Measurements from ENCODE around the gene NAGK.

NAGK gene

DNA sequence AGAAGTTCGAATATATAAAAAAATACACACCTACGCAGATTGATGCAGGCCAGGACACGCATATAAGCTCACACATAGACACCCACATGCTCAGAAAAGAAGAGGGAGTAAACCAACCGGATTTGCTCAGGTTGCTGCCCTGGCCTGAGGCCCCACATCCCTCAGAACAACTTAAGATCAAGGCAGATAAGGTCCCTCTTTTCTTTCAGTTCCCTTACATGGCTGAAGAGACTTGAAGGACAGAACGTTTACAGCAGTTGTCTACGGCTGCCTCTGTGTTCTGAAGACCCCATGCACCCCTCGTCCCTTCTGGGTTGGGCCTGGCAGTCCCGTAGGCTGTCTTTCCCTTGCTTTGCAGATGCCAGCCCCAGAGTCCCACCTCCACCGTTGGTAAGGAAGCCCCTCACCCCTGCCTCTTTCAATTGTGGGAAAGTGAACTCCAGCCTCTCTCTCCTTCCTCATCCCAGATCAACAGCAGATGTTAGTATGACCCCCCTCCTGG, 4.3 kb upstream of the NAGK start:
- Histone ChIP-seq H3K4me2 (ENCODE audit: low read length) (peak overlapping the region; percentile 84), H3K9me2 (replicated peaks; ENCODE audit: control insufficient read depth, low read length) (no peaks in the 10 kb centered on the region), H4K20me1 (ENCODE audit: control insufficient read depth, insufficient read depth, low read depth, low read length) (no peaks in the 10 kb centered on the region), H3F3A (ENCODE audit: control insufficient read depth, insufficient read depth) (peaks cover 33% of the 10 kb centered on the region), H3K4me1 (ENCODE audit: control insufficient read depth, low read length) (peaks cover 70% of the 10 kb centered on the region), H3K27me3 (ENCODE audit: control insufficient read depth, low read length) (no peaks in the 10 kb centered on the region), H3K9me3 (ENCODE audit: control insufficient read depth, insufficient read depth, low read length) (no peaks in the 10 kb centered on the region), H3K36me3 (ENCODE audit: control insufficient read depth, low read length) (peaks cover 16% of the 10 kb centered on the region), H3K27ac (ENCODE audit: low read depth, low read length) (peak overlapping the region; percentile 99), H3K4me3 (ENCODE audit: low read length) (peak overlapping the region; percentile 78), H3K79me2 (ENCODE audit: control insufficient read depth, low read length) (peaks cover 37% of the 10 kb centered on the region)
- no peak for TF ChIP-seq EZH2phosphoT487 (IDR thresholded peaks at IDR 0.05; ENCODE audit: borderline replicate concordance, low read length)
- TF ChIP-seq, protein P1, sequence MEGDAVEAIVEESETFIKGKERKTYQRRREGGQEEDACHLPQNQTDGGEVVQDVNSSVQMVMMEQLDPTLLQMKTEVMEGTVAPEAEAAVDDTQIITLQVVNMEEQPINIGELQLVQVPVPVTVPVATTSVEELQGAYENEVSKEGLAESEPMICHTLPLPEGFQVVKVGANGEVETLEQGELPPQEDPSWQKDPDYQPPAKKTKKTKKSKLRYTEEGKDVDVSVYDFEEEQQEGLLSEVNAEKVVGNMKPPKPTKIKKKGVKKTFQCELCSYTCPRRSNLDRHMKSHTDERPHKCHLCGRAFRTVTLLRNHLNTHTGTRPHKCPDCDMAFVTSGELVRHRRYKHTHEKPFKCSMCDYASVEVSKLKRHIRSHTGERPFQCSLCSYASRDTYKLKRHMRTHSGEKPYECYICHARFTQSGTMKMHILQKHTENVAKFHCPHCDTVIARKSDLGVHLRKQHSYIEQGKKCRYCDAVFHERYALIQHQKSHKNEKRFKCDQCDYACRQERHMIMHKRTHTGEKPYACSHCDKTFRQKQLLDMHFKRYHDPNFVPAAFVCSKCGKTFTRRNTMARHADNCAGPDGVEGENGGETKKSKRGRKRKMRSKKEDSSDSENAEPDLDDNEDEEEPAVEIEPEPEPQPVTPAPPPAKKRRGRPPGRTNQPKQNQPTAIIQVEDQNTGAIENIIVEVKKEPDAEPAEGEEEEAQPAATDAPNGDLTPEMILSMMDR (IDR thresholded peaks at IDR 0.05; ENCODE audit: low read depth, low read length, poor library complexity, severe bottlenecking) = no peak

DNA sequence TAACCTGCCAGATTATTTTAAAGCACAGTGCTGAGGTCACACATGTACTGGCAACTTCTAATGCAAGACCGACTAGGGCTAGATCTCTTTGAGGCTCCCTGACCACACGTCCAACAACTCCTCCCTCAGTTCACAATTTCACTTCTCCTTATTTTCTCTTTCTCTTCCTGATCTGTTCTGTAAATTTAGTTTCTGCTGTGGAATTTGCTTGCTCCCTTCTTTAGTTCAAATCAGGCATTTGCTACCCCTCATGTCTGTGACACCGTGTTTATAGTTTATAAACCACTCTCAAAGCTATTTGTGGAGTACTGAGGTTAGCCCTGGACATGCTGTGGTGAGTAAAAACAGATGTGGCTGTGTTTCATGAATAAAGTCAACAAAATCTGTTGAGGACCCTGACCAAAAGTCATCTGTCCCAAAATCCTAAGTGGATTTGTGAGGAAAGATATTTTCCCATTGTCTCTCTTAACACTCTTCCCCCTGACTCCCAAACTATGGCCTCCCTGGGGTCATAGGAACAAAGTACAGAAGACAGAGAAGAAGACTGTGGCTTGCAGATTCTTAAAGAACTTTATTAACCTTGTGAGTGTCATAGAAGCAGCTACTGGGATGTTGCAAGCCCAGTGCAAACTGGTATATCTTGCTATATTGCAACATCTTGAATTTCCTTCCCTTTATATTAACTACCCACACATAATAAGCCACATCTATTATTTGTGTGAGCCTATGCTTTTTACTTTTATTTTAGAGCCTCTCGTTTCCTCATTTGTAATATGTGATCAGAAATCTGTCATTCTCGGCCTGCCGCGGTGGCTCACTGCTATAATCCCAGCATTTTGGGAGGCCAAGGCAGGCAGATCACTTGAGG, 3.5 kb upstream of the NAGK start:
- peaks cover 20% of the 10 kb centered on the region for H3K36me3 ChIP-seq (ENCODE audit: control insufficient read depth, low read length)
- H3F3A ChIP-seq (ENCODE audit: control insufficient read depth, insufficient read depth) = peaks cover 33% of the 10 kb centered on the region
- peaks cover 45% of the 10 kb centered on the region for H3K79me2 ChIP-seq (ENCODE audit: control insufficient read depth, low read length)
- peak overlapping the region; percentile 99 for H3K27ac ChIP-seq (ENCODE audit: low read depth, low read length)
- no peaks in the 10 kb centered on the region for H3K9me3 ChIP-seq (ENCODE audit: control insufficient read depth, insufficient read depth, low read length)
- no peaks in the 10 kb centered on the region for H3K9me2 ChIP-seq (replicated peaks; ENCODE audit: control insufficient read depth, low read length)
- no peaks in the 10 kb centered on the region for H3K27me3 ChIP-seq (ENCODE audit: control insufficient read depth, low read length)
- no peak for TF ChIP-seq EZH2phosphoT487 (IDR thresholded peaks at IDR 0.05; ENCODE audit: borderline replicate concordance, low read length)
- TF ChIP-seq, protein P1 (IDR thresholded peaks at IDR 0.05; ENCODE audit: low read depth, low read length, poor library complexity, severe bottlenecking) = no peak
- H3K4me1 ChIP-seq (ENCODE audit: control insufficient read depth, low read length) = peaks cover 76% of the 10 kb centered on the region
- H3K4me2 ChIP-seq (ENCODE audit: low read length) = peak overlapping the region; percentile 84
- no peaks in the 10 kb centered on the region; the same call in 1 of the 2 replicates for H4K20me1 ChIP-seq (ENCODE audit: control insufficient read depth, insufficient read depth, low read depth, low read length)
- peak overlapping the region; percentile 78 for H3K4me3 ChIP-seq (ENCODE audit: low read length)

DNA sequence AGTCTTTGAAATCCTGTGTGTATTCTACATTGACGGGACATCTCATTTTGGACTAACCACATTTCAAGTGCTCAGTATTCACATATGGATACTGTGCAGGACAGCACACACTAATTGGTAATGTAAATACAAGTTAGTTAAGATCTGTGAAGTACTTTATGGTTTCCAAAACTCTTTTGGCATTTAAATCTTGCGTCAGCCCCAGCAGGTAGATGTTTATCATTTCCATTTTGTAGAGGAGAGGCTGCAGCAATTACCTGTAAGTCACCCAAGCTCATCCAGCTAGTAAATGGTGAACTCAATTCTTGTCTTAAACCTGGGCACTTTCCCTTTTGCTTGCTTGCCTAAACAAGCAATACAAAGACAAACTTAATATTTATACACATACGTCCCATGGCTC, 1.6 kb upstream of the NAGK start:
- no peaks in the 10 kb centered on the region for H3K9me3 ChIP-seq (ENCODE audit: control insufficient read depth, insufficient read depth, low read length)
- H3K36me3 ChIP-seq (ENCODE audit: control insufficient read depth, low read length) = peaks cover 39% of the 10 kb centered on the region
- peak overlapping the region; percentile 81 for H3K4me2 ChIP-seq (ENCODE audit: low read length)
- no peaks in the 10 kb centered on the region for H3K27me3 ChIP-seq (ENCODE audit: control insufficient read depth, low read length)
- H3K27ac ChIP-seq (ENCODE audit: low read depth, low read length) = peak overlapping the region; percentile 99
- H3K79me2 ChIP-seq (ENCODE audit: control insufficient read depth, low read length) = peaks cover 64% of the 10 kb centered on the region
- H3F3A ChIP-seq (ENCODE audit: control insufficient read depth, insufficient read depth) = peaks cover 33% of the 10 kb centered on the region
- TF ChIP-seq, protein P1 (IDR thresholded peaks at IDR 0.05; ENCODE audit: low read depth, low read length, poor library complexity, severe bottlenecking) = no peak
- no peak for TF ChIP-seq EZH2phosphoT487 (IDR thresholded peaks at IDR 0.05; ENCODE audit: borderline replicate concordance, low read length)
- peaks cover 84% of the 10 kb centered on the region for H3K4me1 ChIP-seq (ENCODE audit: control insufficient read depth, low read length)
- peaks cover 5% of the 10 kb centered on the region; the same call in 1 of the 2 replicates for H4K20me1 ChIP-seq (ENCODE audit: control insufficient read depth, insufficient read depth, low read depth, low read length)
- H3K9me2 ChIP-seq (replicated peaks; ENCODE audit: control insufficient read depth, low read length) = no peaks in the 10 kb centered on the region
- peak overlapping the region; percentile 90 for H3K4me3 ChIP-seq (ENCODE audit: low read length)

Data from DOHH2 (cell line).